RWPE1 (cell line): Measurements from ENCODE around the gene MFSD6.

Experiments
- CTCF ChIA-PET: fragments of 350-600 bp; sonication (Branson Sonifier 250); formaldehyde crosslinking; extraction: SDS; loops from one replicate; lab custom pipeline; 2021; lab: Yijun Ruan, JAX
- POLR2A ChIA-PET: fragments of 400-600 bp; formaldehyde crosslinking; extraction: SDS; loops from one replicate; lab custom pipeline; 2020; ENCODE audit warnings: antibody characterized with exemption; ENCODE audit not compliant: low non-redundant PET; lab: Yijun Ruan, JAX
- DNase-seq: peaks from one replicate; pipeline ENCODE4 v3.0.0; 2012; ENCODE audit warnings: low spot score
- H3K27ac ChIP-seq: fragments of 450-650 bp; 2 replicates; pipeline ENCODE4 v1.5.1; 2017
- CTCF ChIP-seq: fragments of 450-650 bp; conservative IDR thresholded peaks from 2 replicates; pipeline ENCODE4 v1.5.1; 2017; ENCODE audit warnings: low read depth, mild to moderate bottlenecking

MFSD6 gene

DNA sequence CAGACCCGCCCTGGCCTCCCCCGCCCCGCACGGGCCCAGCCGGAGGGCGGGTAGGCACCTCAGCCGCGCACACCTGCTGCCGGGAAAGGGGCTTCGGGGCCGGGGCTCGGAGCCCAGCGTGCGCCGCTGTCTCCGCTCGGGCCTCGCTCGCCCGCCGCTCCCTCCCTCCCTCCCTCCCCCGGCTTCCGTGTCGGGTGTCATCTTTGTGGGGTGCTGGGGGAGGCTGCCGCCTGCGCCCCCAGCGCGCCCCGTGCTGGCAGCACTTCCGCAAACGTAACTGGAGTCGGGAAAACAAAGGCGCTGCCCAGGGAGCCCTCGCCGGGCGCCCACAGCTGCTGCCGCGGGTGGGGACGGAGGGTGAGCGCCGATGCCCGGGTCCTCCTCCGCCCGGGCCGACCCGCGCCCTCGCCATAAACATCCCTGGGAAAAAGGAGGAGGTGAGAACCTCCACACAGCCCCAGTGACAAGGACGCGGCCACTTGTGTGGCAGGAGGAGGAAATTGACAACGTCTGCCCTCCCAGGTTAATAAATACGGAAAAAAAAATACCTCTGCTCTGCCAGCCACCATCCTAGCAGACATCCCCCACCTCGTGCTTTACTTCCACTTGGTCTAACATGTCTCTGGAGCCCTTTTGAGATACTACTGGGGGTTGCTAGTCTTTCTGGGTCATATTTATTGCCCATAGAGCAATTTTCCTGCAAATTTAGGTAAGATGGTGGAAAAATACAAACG lies 550 bp downstream of the MFSD6 start:
- CTCF ChIA-PET = no interaction called here
- no peak for TF ChIP-seq CTCF
- peak; percentile 40 for DNase-seq
- POLR2A ChIA-PET = no interaction called here
- peak overlapping the region; percentile 71 for H3K27ac ChIP-seq

- ChIA-PET POLR2A (no interaction called here), CTCF (no interaction called here)
- no peak for TF ChIP-seq CTCF
- no peak for DNase-seq
- H3K27ac ChIP-seq = no peak overlapping the region
These were observed 1.5 kb downstream of the MFSD6 start for GRCh38 chr2:190409616-190410015.

DNA sequence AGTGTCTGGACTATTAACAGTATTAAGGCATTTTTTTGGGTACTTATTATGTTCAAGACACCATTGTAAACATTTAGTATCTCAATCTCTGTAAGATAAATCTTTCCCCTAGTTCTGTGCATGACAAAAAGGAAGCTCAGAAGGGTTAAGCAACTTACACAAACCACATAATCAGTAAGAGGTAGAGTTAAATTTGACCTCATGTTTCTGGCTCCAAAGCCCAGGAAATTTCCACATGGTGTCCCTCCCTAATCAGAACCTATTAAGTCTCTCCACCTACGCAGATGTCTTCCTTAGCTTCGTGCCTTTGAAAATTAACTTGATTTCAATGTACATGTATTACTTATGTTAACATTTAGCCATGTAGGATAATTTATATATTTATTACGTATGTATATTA lies 2.0 kb downstream of the MFSD6 start:
- ChIA-PET POLR2A (no interaction called here), CTCF (no interaction called here)
- DNase-seq = no peak
- no peak overlapping the region for H3K27ac ChIP-seq
- no peak for TF ChIP-seq CTCF

DNA sequence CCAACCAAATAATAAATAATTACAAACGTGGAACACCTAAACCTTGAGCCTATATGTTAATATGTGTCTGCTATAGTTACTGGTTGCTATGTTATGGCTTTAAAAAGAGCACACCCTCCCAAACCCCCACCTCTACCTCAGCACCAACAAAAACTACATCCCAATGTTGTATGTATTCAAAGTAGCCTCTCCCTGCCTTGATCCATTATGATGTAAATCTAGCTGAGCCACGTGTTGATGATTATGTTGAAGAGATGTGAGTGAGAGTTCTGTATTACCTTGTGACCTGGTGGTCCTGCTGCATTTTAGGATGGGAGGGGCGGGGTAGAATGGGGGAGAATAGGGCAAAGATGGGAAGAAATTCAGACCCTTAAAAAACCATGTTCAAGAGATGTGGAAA lies 4.8 kb downstream of the MFSD6 start:
- ChIA-PET POLR2A (no interaction called here), CTCF (interaction anchor here (0.5 kb wide), 1 partner anchor 111 kb away, joined by 5 read pairs; no protein-coding TSS in a partner anchor)
- H3K27ac ChIP-seq = no peak overlapping the region
- DNase-seq = no peak
- no peak for TF ChIP-seq CTCF

DNA sequence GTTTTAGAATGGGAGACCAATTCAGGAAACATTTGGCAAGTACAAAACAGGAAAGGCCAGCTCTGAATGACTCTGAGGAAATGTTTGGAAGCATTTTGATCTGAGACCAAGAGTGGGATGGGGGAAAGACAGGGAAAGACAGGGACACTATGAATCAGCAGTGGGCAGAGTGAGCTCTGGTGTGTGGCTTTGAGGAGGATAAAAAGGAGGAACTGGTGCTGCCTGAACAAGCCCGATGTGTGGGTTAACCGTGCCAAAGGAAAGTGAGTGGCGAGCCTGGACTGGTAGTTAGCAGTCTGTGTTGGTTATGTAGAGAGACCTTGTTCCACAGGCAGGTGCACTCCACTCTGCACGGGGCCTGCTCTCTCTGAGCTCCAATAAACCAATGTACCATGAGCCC lies 5.3 kb downstream of the MFSD6 start:
- no peak for TF ChIP-seq CTCF

GRCh38 chr2:190415251-190415650 lies 7.1 kb downstream of the MFSD6 start:
- no peak for TF ChIP-seq CTCF
- no peak for DNase-seq
- ChIA-PET CTCF (no interaction called here), POLR2A (no interaction called here)
- H3K27ac ChIP-seq = no peak overlapping the region

More for the DNA sequence above, 5.3 kb downstream of the MFSD6 start:
- H3K27ac ChIP-seq = peak overlapping the region; percentile 68
- POLR2A ChIA-PET = no interaction called here
- DNase-seq = peak; percentile 29
- CTCF ChIA-PET = interaction anchor here (0.5 kb wide), 1 partner anchor 242 kb away, joined by 3 read pairs; no protein-coding TSS in a partner anchor
